DLD1 (cell line): ENCODE results near the gene REG4.

Experiments used
- in situ Hi-C: cut with HindIII; loops from 2 replicates; pipeline ENCODE4 v1.10.0; 2017; ENCODE audit warnings: low sequenced_read_pairs

Gene REG4

DNA sequence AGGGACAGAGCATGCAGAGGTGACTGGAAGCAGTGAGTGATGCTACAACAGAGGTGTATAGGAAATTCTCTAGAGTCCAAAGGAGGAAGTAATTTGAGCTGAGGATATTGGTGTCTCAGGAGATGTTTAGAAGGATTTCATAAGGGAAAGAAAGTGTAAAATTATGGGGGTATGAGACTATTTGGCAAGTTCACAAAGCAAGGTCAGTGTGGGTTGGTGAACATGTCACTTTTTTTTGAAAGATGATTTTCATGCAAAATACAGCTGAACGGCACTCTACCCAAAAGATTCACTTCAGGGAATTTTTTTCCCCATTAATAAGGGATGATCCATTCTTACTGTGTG lies 66.7 kb downstream of the REG4 start:
- in situ Hi-C loops = no loop called here
